Osteoblast (primary cell): ENCODE measurements around the gene LPAR5. TPM values are rescaled to one million over a fixed set of nuclear protein-coding genes. Genes with fewer than 3 reads are reported as not detected.

Experiments
- DNase-seq: peaks from one replicate; pipeline ENCODE4 v3.0.0; 2011; ENCODE audit warnings: low spot score, mixed read lengths; ENCODE audit not compliant: insufficient read length; ENCODE audit errors: missing footprints
- H2AFZ ChIP-seq: 2 replicates; pipeline ENCODE4 v1.6.0; 2011; ENCODE audit warnings: mild to moderate bottlenecking, low read length
- H3K27ac ChIP-seq: 2 replicates; pipeline ENCODE4 v1.5.1; 2011; ENCODE audit warnings: mild to moderate bottlenecking, low read depth, low read length, moderate library complexity
- H3K27me3 ChIP-seq: 2 replicates; pipeline ENCODE4 v1.6.0; 2012; ENCODE audit warnings: mild to moderate bottlenecking, control low read depth, inconsistent platforms, low read length, moderate library complexity; ENCODE audit not compliant: insufficient read depth
- H3K36me3 ChIP-seq: 2 replicates; pipeline ENCODE4 v1.5.1; 2011; ENCODE audit warnings: mild to moderate bottlenecking, low read length, control low read depth, moderate library complexity; ENCODE audit not compliant: insufficient read depth
- H3K4me1 ChIP-seq: 2 replicates; pipeline ENCODE4 v1.5.1; 2011; ENCODE audit warnings: mild to moderate bottlenecking, low read length, control low read depth, moderate library complexity; ENCODE audit not compliant: insufficient read depth
- H3K4me2 ChIP-seq: 2 replicates; pipeline ENCODE4 v1.6.0; 2011; ENCODE audit warnings: mild to moderate bottlenecking, low read length; ENCODE audit not compliant: insufficient read depth
- H3K4me3 ChIP-seq: fragments of 200-600 bp; sonication (generic); 3 replicates; pipeline ENCODE4 v1.5.1; 2012; ENCODE audit warnings: mild to moderate bottlenecking, low read length, inconsistent platforms; ENCODE audit not compliant: insufficient read depth
- H3K79me2 ChIP-seq: 2 replicates; pipeline ENCODE4 v1.6.0; 2012; ENCODE audit warnings: mild to moderate bottlenecking, low read length, control low read depth, inconsistent platforms; ENCODE audit not compliant: insufficient read depth
- H3K9me3 ChIP-seq: 2 replicates; pipeline ENCODE4 v1.5.1; 2011; ENCODE audit warnings: low read depth, low read length, control low read depth
- H4K20me1 ChIP-seq: 2 replicates; pipeline ENCODE4 v1.6.0; 2012; ENCODE audit warnings: mild to moderate bottlenecking, low read length, control low read depth; ENCODE audit not compliant: insufficient read depth
- CTCF ChIP-seq: IDR thresholded peaks from 2 replicates; pipeline ENCODE4 v1.5.1; 2011; ENCODE audit warnings: mild to moderate bottlenecking, low read depth, low read length, moderate library complexity; ENCODE audit errors: extremely low read depth
- total RNA-seq: library from RNA; depleted of rRNA; stranded (reverse); fragments of >200 nt; gene quantifications from 2 replicates; pipeline ENCODE4 v1.2.3, GENCODE V29; 2012

Gene LPAR5
- under 0.01 TPM in 1 of 2 replicates, not detected in the other for total RNA-seq

DNA sequence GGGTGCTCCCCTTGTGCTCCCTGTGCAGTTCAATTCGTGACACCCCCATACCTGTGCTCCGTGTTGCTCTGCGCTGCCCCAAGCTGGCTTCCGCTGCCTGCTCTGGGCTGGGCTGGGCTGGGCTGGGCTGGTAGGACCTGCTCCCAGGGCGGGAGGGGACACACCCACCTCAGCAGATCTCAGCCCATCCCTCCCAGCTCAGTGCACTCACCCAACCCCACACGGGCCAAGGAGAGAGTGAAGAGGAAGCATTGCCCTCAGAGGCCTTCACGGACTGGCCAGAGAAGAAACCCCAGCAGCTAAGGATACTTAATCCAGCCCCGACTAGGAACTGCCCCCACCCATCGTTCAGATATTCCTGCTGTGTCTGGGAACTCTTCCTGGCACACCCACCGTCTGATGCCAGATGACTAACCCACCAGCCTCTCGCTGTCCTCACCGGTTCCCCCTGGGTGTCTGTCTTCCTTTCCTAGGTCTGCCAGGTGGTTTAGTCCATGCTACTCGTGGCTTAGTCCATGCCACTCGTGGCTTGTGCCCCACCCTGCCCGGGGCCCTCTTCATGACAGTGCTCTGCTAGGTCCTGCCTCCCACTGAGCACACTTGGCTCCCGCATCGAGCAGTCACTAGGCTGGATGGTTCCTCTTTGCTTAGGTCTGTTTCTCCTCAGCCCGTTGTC is at the start of gene LPAR5:
Gene LPAR5, minus strand, starts transcription at position 104 of the 676 bp plus-strand sequence. CDS start 14,711 bp downstream, outside the sequence.
- Histone ChIP-seq H3K27me3 (peaks cover 12% of the 10 kb centered on the region), H3K4me3 (no peak within 1 kb of the TSS), H3K79me2 (no peaks in the 10 kb centered on the region), H4K20me1 (no peaks in the 10 kb centered on the region), H2AFZ (peak within 1 kb of the TSS; percentile 59), H3K4me2 (no peak within 1 kb of the TSS), H3K9me3 (no peaks in the 10 kb centered on the region), H3K4me1 (no peaks in the 10 kb centered on the region), H3K36me3 (no peaks in the 10 kb centered on the region), H3K27ac (no peak within 1 kb of the TSS)
- peak; percentile 85 for DNase-seq
- no peak for TF ChIP-seq CTCF

- Histone ChIP-seq H3K27ac (no peak overlapping the region), H3K4me2 (no peak overlapping the region), H4K20me1 (peaks cover 28% of the 10 kb centered on the region)
These were observed 48.9 kb upstream of the LPAR5 start for GRCh38 chr12:6684609-6685008.

GRCh38 chr12:6676962-6677361 is 41.2 kb upstream of the LPAR5 start:
- peaks cover 69% of the 10 kb centered on the region for H3K36me3 ChIP-seq
- no peaks in the 10 kb centered on the region for H3K27me3 ChIP-seq
- no peaks in the 10 kb centered on the region for H3K4me1 ChIP-seq
- H2AFZ ChIP-seq, result no peak overlapping the region
- H3K4me3 ChIP-seq, result no peak overlapping the region
- TF ChIP-seq CTCF, result no peak
- no peak overlapping the region for H3K27ac ChIP-seq
- no peak for DNase-seq
- H3K9me3 ChIP-seq, result no peaks in the 10 kb centered on the region
- peaks cover 58% of the 10 kb centered on the region for H3K79me2 ChIP-seq
- no peak overlapping the region for H3K4me2 ChIP-seq
- H4K20me1 ChIP-seq, result peaks cover 16% of the 10 kb centered on the region

More at GRCh38 chr12:6684609-6685008, 48.9 kb upstream of the LPAR5 start:
- Histone ChIP-seq H3K9me3 (no peaks in the 10 kb centered on the region), H2AFZ (no peak overlapping the region), H3K79me2 (peaks cover 95% of the 10 kb centered on the region), H3K4me1 (peaks cover 18% of the 10 kb centered on the region), H3K4me3 (no peak overlapping the region), H3K27me3 (no peaks in the 10 kb centered on the region), H3K36me3 (peaks cover 21% of the 10 kb centered on the region)
- TF ChIP-seq CTCF, result peak; percentile 53
- DNase-seq, result no peak

- Histone ChIP-seq H2AFZ (no peak overlapping the region), H3K27me3 (no peaks in the 10 kb centered on the region), H3K4me1 (no peaks in the 10 kb centered on the region), H3K79me2 (peaks cover 12% of the 10 kb centered on the region), H3K4me2 (no peak overlapping the region), H3K4me3 (no peak overlapping the region), H3K27ac (no peak overlapping the region), H4K20me1 (peaks cover 3% of the 10 kb centered on the region), H3K9me3 (no peaks in the 10 kb centered on the region), H3K36me3 (peaks cover 81% of the 10 kb centered on the region)
- TF ChIP-seq CTCF, result no peak
- DNase-seq, result no peak
These were observed 36.4 kb upstream of the LPAR5 start for GRCh38 chr12:6672143-6672542.
